Measurements from ENCODE around the gene ASPDH. TPM values are rescaled to one million over a fixed set of nuclear protein-coding genes. Genes with fewer than 3 reads are reported as not detected.

ASPDH gene
- total RNA-seq, 1 donor from 2014 or later: not detected

GRCh38 chr19:50522881-50523280, 9.2 kb upstream of the ASPDH start:
- no peaks in the 10 kb centered on the region for H3K36me3 ChIP-seq (ENCODE audit: insufficient read depth, low read length)
- no peak for FAIRE-seq
- Mint-ChIP-seq H3K4me1 (ENCODE audit: low read depth, unreplicated experiment) (no peaks in the 10 kb centered on the region), H3K4me3 (ENCODE audit: unreplicated experiment) (no peak overlapping the region), H3K9me3 (ENCODE audit: unreplicated experiment) (peaks cover 7% of the 10 kb centered on the region), H3K36me3 (ENCODE audit: low read depth, unreplicated experiment) (no peaks in the 10 kb centered on the region), H3K27ac (ENCODE audit: unreplicated experiment) (no peak overlapping the region), H3K27me3 (ENCODE audit: low read depth, unreplicated experiment) (no peaks in the 10 kb centered on the region)
- no peaks in the 10 kb centered on the region for H4K20me1 ChIP-seq (ENCODE audit: insufficient read depth, low read length)
- no peak for DNase-seq (ENCODE audit: low read depth)
- H3K79me2 ChIP-seq (ENCODE audit: insufficient read depth, low read length): no peaks in the 10 kb centered on the region
- no peak overlapping the region for H3K27ac ChIP-seq (ENCODE audit: low read depth, low read length)
- H3K9ac ChIP-seq (ENCODE audit: low read length): no peak overlapping the region
- peaks cover 4% of the 10 kb centered on the region for H3K9me3 ChIP-seq (ENCODE audit: insufficient read depth, low read depth, low read length)
- H3K27me3 ChIP-seq (ENCODE audit: insufficient read depth, low read length): no peaks in the 10 kb centered on the region
- H3K4me1 ChIP-seq (ENCODE audit: insufficient read depth, low read length): no peaks in the 10 kb centered on the region
- no peak overlapping the region for H3K4me2 ChIP-seq (ENCODE audit: low read length)
- no peak overlapping the region for H3K4me3 ChIP-seq (ENCODE audit: insufficient read depth, low read depth, low read length)
- TF ChIP-seq CTCF (IDR thresholded peaks at IDR 0.05; ENCODE audit: insufficient read depth, low read depth, low read length) (no peak), EZH2 (IDR thresholded peaks at IDR 0.05; ENCODE audit: insufficient read depth, low read length) (no peak)
- no peak overlapping the region for H2AFZ ChIP-seq (ENCODE audit: low read depth, low read length)

GRCh38 chr19:50520822-50521465, 7.2 kb upstream of the ASPDH start:
- Mint-ChIP-seq H3K9me3 (ENCODE audit: unreplicated experiment) (peaks cover 7% of the 10 kb centered on the region), H3K36me3 (ENCODE audit: low read depth, unreplicated experiment) (no peaks in the 10 kb centered on the region), H3K27me3 (ENCODE audit: low read depth, unreplicated experiment) (no peaks in the 10 kb centered on the region), H3K4me3 (ENCODE audit: unreplicated experiment) (no peak overlapping the region), H3K4me1 (ENCODE audit: low read depth, unreplicated experiment) (no peaks in the 10 kb centered on the region), H3K27ac (ENCODE audit: unreplicated experiment) (no peak overlapping the region)
- H4K20me1 ChIP-seq (ENCODE audit: insufficient read depth, low read length): no peaks in the 10 kb centered on the region
- H3K4me3 ChIP-seq (ENCODE audit: insufficient read depth, low read depth, low read length): no peak overlapping the region
- FAIRE-seq (no peak), DNase-seq (ENCODE audit: low read depth) (no peak)
- H3K27ac ChIP-seq (ENCODE audit: low read depth, low read length): no peak overlapping the region
- H2AFZ ChIP-seq (ENCODE audit: low read depth, low read length): no peak overlapping the region
- H3K4me2 ChIP-seq (ENCODE audit: low read length): no peak overlapping the region
- no peaks in the 10 kb centered on the region for H3K4me1 ChIP-seq (ENCODE audit: insufficient read depth, low read length)
- TF ChIP-seq CTCF (IDR thresholded peaks at IDR 0.05; ENCODE audit: insufficient read depth, low read depth, low read length) (no peak), EZH2 (IDR thresholded peaks at IDR 0.05; ENCODE audit: insufficient read depth, low read length) (no peak)
- H3K9ac ChIP-seq (ENCODE audit: low read length): no peak overlapping the region
- H3K36me3 ChIP-seq (ENCODE audit: insufficient read depth, low read length): no peaks in the 10 kb centered on the region
- H3K79me2 ChIP-seq (ENCODE audit: insufficient read depth, low read length): no peaks in the 10 kb centered on the region
- H3K27me3 ChIP-seq (ENCODE audit: insufficient read depth, low read length): no peaks in the 10 kb centered on the region
- peaks cover 4% of the 10 kb centered on the region for H3K9me3 ChIP-seq (ENCODE audit: insufficient read depth, low read depth, low read length)

- Histone ChIP-seq H3K4me1 (ENCODE audit: insufficient read depth, low read length) (no peaks in the 10 kb centered on the region), H3K9me3 (ENCODE audit: insufficient read depth, low read depth, low read length) (peaks cover 4% of the 10 kb centered on the region), H3K4me2 (ENCODE audit: low read length) (no peak overlapping the region), H3K79me2 (ENCODE audit: insufficient read depth, low read length) (no peaks in the 10 kb centered on the region), H3K36me3 (ENCODE audit: insufficient read depth, low read length) (no peaks in the 10 kb centered on the region), H3K27me3 (ENCODE audit: insufficient read depth, low read length) (no peaks in the 10 kb centered on the region), H2AFZ (ENCODE audit: low read depth, low read length) (no peak overlapping the region), H4K20me1 (ENCODE audit: insufficient read depth, low read length) (no peaks in the 10 kb centered on the region), H3K27ac (ENCODE audit: low read depth, low read length) (no peak overlapping the region), H3K4me3 (ENCODE audit: insufficient read depth, low read depth, low read length) (no peak overlapping the region), H3K9ac (ENCODE audit: low read length) (no peak overlapping the region)
- Mint-ChIP-seq H3K4me3 (ENCODE audit: unreplicated experiment) (no peak overlapping the region), H3K4me1 (ENCODE audit: low read depth, unreplicated experiment) (no peaks in the 10 kb centered on the region), H3K27me3 (ENCODE audit: low read depth, unreplicated experiment) (no peaks in the 10 kb centered on the region), H3K27ac (ENCODE audit: unreplicated experiment) (no peak overlapping the region), H3K36me3 (ENCODE audit: low read depth, unreplicated experiment) (no peaks in the 10 kb centered on the region), H3K9me3 (ENCODE audit: unreplicated experiment) (peaks cover 10% of the 10 kb centered on the region)
- FAIRE-seq: no peak
- DNase-seq (ENCODE audit: low read depth): no peak
- no peak for TF ChIP-seq EZH2 (IDR thresholded peaks at IDR 0.05; ENCODE audit: insufficient read depth, low read length)
- TF ChIP-seq CTCF (IDR thresholded peaks at IDR 0.05; ENCODE audit: insufficient read depth, low read depth, low read length): no peak
Measured at GRCh38 chr19:50519006-50519575, 5.4 kb upstream of the ASPDH start.

Measured in astrocyte (in vitro differentiated cells and primary cell).